Cardiac fibroblast (primary cell): ENCODE results near the gene FKBP1A.
A peak's percentile ranks its signal among the peaks of the same experiment; 100 is the strongest.

ENCODE experiments used
- DNase-seq, 2 donors: peaks; one replicate each; pipeline versions ENCODE4 v3.0.0 to v3.0.0-alpha.2; 2010; ENCODE audit warnings: low read depth in 2 of 2
- H3K4me3 ChIP-seq, 2 donors: replicated peaks in 1 of 2; 1 replicate in 1 of 2; 2 replicates in 1 of 2; pipeline ENCODE4 v1.5.1; 2011; ENCODE audit warnings: low read depth in 2 of 2, low read length in 2 of 2, mild to moderate bottlenecking in 2 of 2, moderate library complexity in 1 of 2
- CTCF ChIP-seq: IDR thresholded peaks from one replicate; pipeline ENCODE4 v1.5.1; 2011; ENCODE audit warnings: low read depth, mild to moderate bottlenecking, low read length, inconsistent platforms

The FKBP1A gene

GRCh38 chr20:1374246-1374645, 18.6 kb downstream of the FKBP1A start:
- no peak overlapping the region for H3K4me3 ChIP-seq
- DNase-seq, result peak; percentile 65 to 90
- TF ChIP-seq CTCF, result peak; percentile 29

DNA sequence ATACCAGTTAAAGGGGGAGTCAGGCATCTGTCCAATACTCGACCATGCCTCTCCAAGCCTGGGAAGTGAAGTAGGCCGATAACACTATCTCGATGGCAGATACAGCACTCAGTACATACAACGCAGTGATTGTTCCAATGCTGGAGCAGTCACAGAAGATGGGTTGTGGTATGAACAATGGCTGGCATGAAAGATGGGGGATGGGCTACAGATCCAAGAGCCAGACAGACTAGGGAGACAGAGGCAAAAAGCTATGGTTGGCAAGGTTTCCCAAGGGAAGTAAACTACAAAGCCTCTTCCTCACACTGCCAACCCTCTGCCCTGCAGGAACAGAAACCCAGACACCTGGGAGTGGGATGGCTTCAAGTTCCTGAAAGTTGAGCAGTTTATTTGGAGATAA, 19.2 kb downstream of the FKBP1A start:
- no peak for TF ChIP-seq CTCF
- no peak overlapping the region for H3K4me3 ChIP-seq
- no peak for DNase-seq

DNA sequence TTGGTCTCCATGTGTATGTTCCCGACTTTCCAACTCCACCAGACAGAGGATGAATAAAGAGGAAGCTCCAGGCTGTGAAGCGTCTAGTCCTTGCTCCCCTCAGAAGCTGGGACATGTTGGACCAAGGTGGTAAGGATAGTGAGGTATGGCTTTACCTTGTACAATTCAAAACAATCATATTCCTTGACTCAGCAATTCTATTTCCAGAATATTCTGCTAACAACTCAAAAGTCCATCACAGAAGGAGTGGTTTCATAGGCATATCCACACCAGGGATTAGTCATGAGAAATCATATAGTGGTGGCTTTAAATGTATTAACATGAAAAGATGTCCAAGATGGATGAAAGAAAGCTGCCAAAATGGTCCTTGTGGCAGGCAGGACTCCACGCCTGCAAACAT, 19.8 kb downstream of the FKBP1A start:
- TF ChIP-seq CTCF, result no peak
- H3K4me3 ChIP-seq, result no peak overlapping the region
- no peak for DNase-seq

DNA sequence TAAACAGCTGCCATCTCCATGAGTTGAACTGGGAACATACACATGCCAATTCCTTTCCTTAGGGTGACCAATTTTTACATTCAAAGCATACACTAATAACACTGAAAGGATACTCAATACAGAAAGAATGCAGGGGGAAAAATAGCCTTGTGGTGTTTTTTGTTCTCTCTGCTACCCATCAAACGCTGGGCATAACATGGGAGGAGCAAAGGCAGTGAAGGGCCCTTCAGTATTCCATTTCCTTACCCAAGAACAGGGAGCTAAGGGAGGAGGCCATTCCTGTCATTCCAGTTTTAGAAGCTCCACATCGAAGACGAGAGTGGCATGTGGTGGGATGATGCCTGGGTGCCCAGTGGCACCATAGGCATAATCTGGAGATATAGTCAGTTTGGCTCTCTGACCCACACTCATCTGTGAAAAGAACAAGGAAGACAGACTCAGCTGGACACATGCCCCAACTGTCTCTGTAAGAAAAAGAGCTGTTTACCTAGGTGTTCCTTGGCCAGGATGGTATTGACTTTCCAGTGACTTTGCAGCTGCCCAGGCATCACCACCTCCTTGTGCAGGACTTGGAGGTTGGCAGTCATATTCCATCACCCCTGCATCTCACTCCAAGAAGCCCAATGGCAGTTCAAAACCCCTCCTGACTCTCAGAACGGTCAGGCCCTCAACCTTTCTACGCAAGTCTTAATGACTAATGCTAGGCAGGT, 20.9 kb downstream of the FKBP1A start:
- no peak for TF ChIP-seq CTCF
- H3K4me3 ChIP-seq, result no peak overlapping the region
- DNase-seq, result no peak

DNA sequence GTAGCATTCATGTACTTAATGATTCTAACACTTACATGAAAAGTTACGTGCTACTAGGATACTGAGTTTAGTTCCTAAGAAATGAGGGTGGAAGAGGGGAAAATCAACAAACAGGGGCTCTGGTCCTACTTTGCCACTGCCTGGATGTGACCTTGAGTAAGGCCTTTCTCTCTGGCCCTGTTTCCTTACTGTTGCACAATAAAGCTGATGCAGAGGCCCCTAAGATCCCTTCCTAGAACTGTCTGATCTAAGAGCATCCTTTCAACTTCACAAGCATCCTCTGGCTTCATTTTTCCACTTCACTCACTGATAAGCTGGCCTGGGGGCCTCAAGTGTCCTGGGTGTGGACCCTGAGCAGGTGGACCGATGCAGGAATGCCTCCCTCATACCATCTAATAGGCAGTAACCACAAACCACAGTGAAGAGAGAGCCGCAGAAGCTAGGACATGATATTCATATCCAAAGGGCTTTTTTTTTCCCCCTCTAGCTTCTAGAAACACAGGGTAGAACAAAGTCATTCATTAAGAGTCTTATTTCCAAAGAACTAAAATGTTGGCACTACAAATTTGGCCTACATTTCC, 21.6 kb downstream of the FKBP1A start:
- no peak overlapping the region for H3K4me3 ChIP-seq
- DNase-seq, result no peak
- TF ChIP-seq CTCF, result no peak

GRCh38 chr20:1370548-1371110, 22.2 kb downstream of the FKBP1A start:
- no peak overlapping the region for H3K4me3 ChIP-seq
- no peak for TF ChIP-seq CTCF
- peak; percentile 36 to 78 for DNase-seq
